ENCODE measurements around the gene CRTC1. TPM values are rescaled to one million over a fixed set of nuclear protein-coding genes. Genes with fewer than 3 reads are reported as not detected.

CRTC1 gene
- total and polyA plus RNA-seq, 9 of the 15 experiments (the other 6 are each of a cell fraction or from before 2014, with no cell fraction given): 0.25 to 3.8 (median 1.2) TPM; not detected in 2

DNA sequence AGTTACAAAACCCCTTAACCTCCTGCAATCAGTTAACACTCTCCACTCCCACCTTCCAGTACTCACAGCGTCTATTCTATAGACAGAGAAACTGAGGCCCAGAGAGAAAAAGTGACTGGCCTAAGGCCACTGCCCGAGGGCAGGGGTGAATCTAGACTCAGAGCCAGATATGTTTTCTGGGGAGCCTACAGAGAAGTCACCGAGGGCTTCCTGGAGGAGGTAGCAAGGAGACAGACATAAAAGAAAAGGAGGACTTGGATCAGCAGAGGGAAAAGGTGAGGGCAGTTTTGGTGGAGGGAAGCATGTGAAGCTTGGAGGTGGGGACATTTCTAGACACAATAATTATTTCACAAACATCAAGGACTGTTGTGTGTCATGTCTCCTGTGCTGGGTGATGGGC lies 109.2 kb downstream of the CRTC1 start:
- Histone ChIP-seq H3K9me1 (ENCODE audit: control insufficient read depth, insufficient read depth, low read length) (no peaks in the 10 kb centered on the region), H3K9me3 (replicated peaks; ENCODE audit: control insufficient read depth, insufficient read depth, low read depth, low read length) (no peaks in the 10 kb centered on the region), H3K27me3 (ENCODE audit: control insufficient read depth in 2 of 2, insufficient read depth in 2 of 2, low read length in 2 of 2) (peaks cover 19 to 46% of the 10 kb centered on the region in 2 experiments; a peak in 4 of 5 replicates), H3K4me1 (replicated peaks in 1 of 2; ENCODE audit: control insufficient read depth in 2 of 2, insufficient read depth in 2 of 2, low read length in 2 of 2) (peaks cover 0 to 45% of the 10 kb centered on the region in 2 experiments; a peak in 2 of 5 replicates), H3K9ac (ENCODE audit: insufficient read depth in 1 of 2, low read depth in 2 of 2, low read length in 2 of 2) (no peak overlapping the region), H4K20me1 (replicated peaks; ENCODE audit: control insufficient read depth, insufficient read depth, low read length) (peaks cover 21% of the 10 kb centered on the region), H2AFZ (ENCODE audit: low read depth, low read length) (no peak overlapping the region), H3K27ac (ENCODE audit: extremely low read depth, low read depth, low read length) (no peak overlapping the region), H3K4me2 (ENCODE audit: insufficient read depth, low read length) (no peak overlapping the region), H3K79me2 (ENCODE audit: control insufficient read depth, insufficient read depth, low read length) (no peaks in the 10 kb centered on the region), H3K4me3 (no peak overlapping the region), H3K36me3 (ENCODE audit: control insufficient read depth, insufficient read depth, low read length) (no peaks in the 10 kb centered on the region)
- intact Hi-C loops (cut with micrococcal nuclease): no loop called here
- ATAC-seq (no peak), FAIRE-seq (no peak), DNase-seq (ENCODE audit: extremely low read depth in 1 of 4, low spot score in 3 of 4) (no peak)
- TF ChIP-seq ZFP36 (IDR thresholded peaks at IDR 0.05; ENCODE audit: low read depth, low read length, partially characterized antibody): peak; percentile 99
- TF ChIP-seq, protein P1, sequence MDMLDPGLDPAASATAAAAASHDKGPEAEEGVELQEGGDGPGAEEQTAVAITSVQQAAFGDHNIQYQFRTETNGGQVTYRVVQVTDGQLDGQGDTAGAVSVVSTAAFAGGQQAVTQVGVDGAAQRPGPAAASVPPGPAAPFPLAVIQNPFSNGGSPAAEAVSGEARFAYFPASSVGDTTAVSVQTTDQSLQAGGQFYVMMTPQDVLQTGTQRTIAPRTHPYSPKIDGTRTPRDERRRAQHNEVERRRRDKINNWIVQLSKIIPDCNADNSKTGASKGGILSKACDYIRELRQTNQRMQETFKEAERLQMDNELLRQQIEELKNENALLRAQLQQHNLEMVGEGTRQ (CRISPR knock-in tag; IDR thresholded peaks at IDR 0.05): no peak
- peak; percentile 84 for TF ChIP-seq ZNF436 (CRISPR knock-in tag; IDR thresholded peaks at IDR 0.05)
- TF ChIP-seq KDM1A (IDR thresholded peaks at IDR 0.05): peak in 1 of 2 experiments; percentile 12; a peak in 1 of 4 replicates
- TF ChIP-seq RBM25 (IDR thresholded peaks at IDR 0.05; ENCODE audit: low read depth, low read length, severe bottlenecking): peak; percentile 72
- peak; percentile 36; the same call in 1 of the 2 replicates for TF ChIP-seq BCOR (IDR thresholded peaks at IDR 0.05)
- TF ChIP-seq PHF21A (IDR thresholded peaks at IDR 0.05; ENCODE audit: borderline replicate concordance, low read depth): no peak
- WGBS (ENCODE audit: insufficient coverage, low coverage, missing lambda C conversion rate): 0% methylated on average over 3 of the region's 3 CpGs
- ChIA-PET POLR2A (no interaction called here), CTCF (ENCODE audit: low intra/inter-chr PET ratio) (no interaction called here)
- no TSS peak for BruUV-seq (replicated peaks)
- in situ Hi-C loops (cut with MboI): no loop called here

Measured in K562 (cell line).